ENCODE results near the gene CHCHD5. TPM values are rescaled to one million over a fixed set of nuclear protein-coding genes. Genes with fewer than 3 reads are reported as not detected.

Gene CHCHD5
- total RNA-seq, 1 experiment from 2014 or later: 33.2 TPM

GRCh38 chr2:112625474-112626114, 41.2 kb downstream of the CHCHD5 start:
- POLR2A ChIA-PET: interaction anchor here (0.7 kb wide), 1 partner anchor 58 kb away, joined by 6 read pairs; no protein-coding TSS in a partner anchor
- no peak overlapping the region for H3K27ac Mint-ChIP-seq

GRCh38 chr2:112626604-112627059, 42.2 kb downstream of the CHCHD5 start:
- H3K4me1 Mint-ChIP-seq: peaks cover 31% of the 10 kb centered on the region
- ATAC-seq: peak; percentile 81
- POLR2A ChIA-PET: no interaction called here
- no peaks in the 10 kb centered on the region for H3K36me3 Mint-ChIP-seq
- no peak overlapping the region for H3K27ac Mint-ChIP-seq
- H3K9me3 Mint-ChIP-seq: no peaks in the 10 kb centered on the region
- no peaks in the 10 kb centered on the region; the same call in 1 of the 2 replicates for H3K27me3 Mint-ChIP-seq (ENCODE audit: low read depth)
- TF ChIP-seq TP53 (CRISPR knock-in tag; IDR thresholded peaks at IDR 0.05): no peak
- peak; percentile 45; the same call in 1 of the 2 replicates for TF ChIP-seq CTCF (IDR thresholded peaks at IDR 0.05)
- H3K4me3 Mint-ChIP-seq: no peak overlapping the region
- peak; percentile 55 for DNase-seq (ENCODE audit: low spot score)
- CTCF ChIA-PET: interaction anchor here (0.5 to 9.5 kb wide), 16 partner anchors 9 to 572 kb away, joined by 3 to 143 read pairs (median 5); partner anchors contain the start of genes CHCHD5, SLC20A1 and TMEM87B

More at GRCh38 chr2:112625474-112626114, 41.2 kb downstream of the CHCHD5 start:
- Mint-ChIP-seq H3K4me3 (no peak overlapping the region), H3K4me1 (peaks cover 24% of the 10 kb centered on the region), H3K9me3 (no peaks in the 10 kb centered on the region), H3K36me3 (no peaks in the 10 kb centered on the region), H3K27me3 (ENCODE audit: low read depth) (no peaks in the 10 kb centered on the region; the same call in 1 of the 2 replicates)
- ATAC-seq (no peak), DNase-seq (ENCODE audit: low spot score) (no peak)
- CTCF ChIA-PET: interaction anchor here (1.0 to 9.5 kb wide), 6 partner anchors 11 to 316 kb away, joined by 3 to 143 read pairs (median 16); partner anchors contain the start of gene SLC20A1
- no peak for TF ChIP-seq NFYB (CRISPR knock-in tag; conservative IDR thresholded peaks at IDR 0.05; ENCODE audit: low read depth)
- TF ChIP-seq ELF4 (CRISPR knock-in tag; IDR thresholded peaks at IDR 0.05; ENCODE audit: low read depth): no peak
- no peak for TF ChIP-seq HMGXB4 (CRISPR knock-in tag; IDR thresholded peaks at IDR 0.05)
- TF ChIP-seq JUN (CRISPR knock-in tag; IDR thresholded peaks at IDR 0.05): no peak
- TF ChIP-seq ATF2 (CRISPR knock-in tag; IDR thresholded peaks at IDR 0.05; ENCODE audit: borderline replicate concordance, low read depth): no peak
- TF ChIP-seq ZNF232 (CRISPR knock-in tag; IDR thresholded peaks at IDR 0.05): no peak
- TF ChIP-seq GABPB1 (CRISPR knock-in tag; IDR thresholded peaks at IDR 0.05): no peak
- no peak for TF ChIP-seq ZNF396 (CRISPR knock-in tag; IDR thresholded peaks at IDR 0.05; ENCODE audit: borderline replicate concordance)
- no peak for TF ChIP-seq CTCF (IDR thresholded peaks at IDR 0.05)
- TF ChIP-seq PREB (CRISPR knock-in tag; IDR thresholded peaks at IDR 0.05; ENCODE audit: borderline replicate concordance): no peak
- no peak for TF ChIP-seq OVOL2 (CRISPR knock-in tag; IDR thresholded peaks at IDR 0.05; ENCODE audit: borderline replicate concordance)

Data from WTC11 (cell line).